ENCODE results near the gene TRAPPC3L.
A peak's percentile ranks its signal among the peaks of the same experiment; 100 is the strongest.

TRAPPC3L gene

GRCh38 chr6:116545651-116546050 lies at the start of gene TRAPPC3L:
TRAPPC3L (minus strand) TSS chr6:116545684; CDS start chr6:116545514, 170 bp downstream.
- no peak for DNase-seq (ENCODE audit: low read depth)

GRCh38 chr6:116595247-116595646 lies 49.8 kb upstream of the TRAPPC3L start:
- no peak for DNase-seq (ENCODE audit: low read depth)

- DNase-seq (ENCODE audit: low read depth) = no peak
Measured at GRCh38 chr6:116586738-116587137, 41.3 kb upstream of the TRAPPC3L start.

- no peak for DNase-seq (ENCODE audit: low read depth)
Measured at GRCh38 chr6:116586276-116586675, 40.8 kb upstream of the TRAPPC3L start.

- no peak for DNase-seq (ENCODE audit: low read depth)
Measured at GRCh38 chr6:116580198-116580597, 34.7 kb upstream of the TRAPPC3L start.

GRCh38 chr6:116579143-116579542 lies 33.7 kb upstream of the TRAPPC3L start:
- no peak for DNase-seq (ENCODE audit: low read depth)

GRCh38 chr6:116578335-116578734 lies 32.9 kb upstream of the TRAPPC3L start:
- DNase-seq (ENCODE audit: low read depth) = no peak

- no peak for DNase-seq (ENCODE audit: low read depth)
Measured at GRCh38 chr6:116577486-116577885, 32.0 kb upstream of the TRAPPC3L start.

- no peak for DNase-seq (ENCODE audit: low read depth)
Measured at GRCh38 chr6:116575227-116575626, 29.7 kb upstream of the TRAPPC3L start.

- DNase-seq (ENCODE audit: low read depth) = no peak
Measured at GRCh38 chr6:116572162-116572561, 26.7 kb upstream of the TRAPPC3L start.

GRCh38 chr6:116571683-116572000 lies 26.2 kb upstream of the TRAPPC3L start:
- DNase-seq (ENCODE audit: low read depth) = no peak

- DNase-seq (ENCODE audit: low read depth) = peak; percentile 98
Measured at GRCh38 chr6:116570856-116571682, 25.6 kb upstream of the TRAPPC3L start, which contains the start of gene RWDD1. RWDD1 (plus strand) TSS chr6:116571504; CDS start chr6:116571583, 79 bp downstream.

- no peak for DNase-seq (ENCODE audit: low read depth)
Measured at GRCh38 chr6:116568821-116569755, 23.6 kb upstream of the TRAPPC3L start.

GRCh38 chr6:116568111-116568510 lies 22.6 kb upstream of the TRAPPC3L start:
- no peak for DNase-seq (ENCODE audit: low read depth)

GRCh38 chr6:116564921-116565872 lies 19.7 kb upstream of the TRAPPC3L start:
- DNase-seq (ENCODE audit: low read depth) = no peak

GRCh38 chr6:116564311-116564710 lies 18.8 kb upstream of the TRAPPC3L start:
- DNase-seq (ENCODE audit: low read depth) = no peak

- no peak for DNase-seq (ENCODE audit: low read depth)
Measured at GRCh38 chr6:116563830-116564229, 18.3 kb upstream of the TRAPPC3L start.

- no peak for DNase-seq (ENCODE audit: low read depth)
Measured at GRCh38 chr6:116562614-116563013, 17.1 kb upstream of the TRAPPC3L start.

- DNase-seq (ENCODE audit: low read depth) = no peak
Measured at GRCh38 chr6:116562019-116562403, 16.5 kb upstream of the TRAPPC3L start.

- DNase-seq (ENCODE audit: low read depth) = peak; percentile 41
Measured at GRCh38 chr6:116561377-116562018, 16.0 kb upstream of the TRAPPC3L start.

- DNase-seq (ENCODE audit: low read depth) = no peak
Measured at GRCh38 chr6:116560130-116560529, 14.6 kb upstream of the TRAPPC3L start.

Measured in stimulated activated CD8-positive, alpha-beta memory T cell treated with anti-CD3 and anti-CD28 coated beads, Interleukin-4, amount 100 ng/mL, for 24 hours (primary cell).